GM12865 (cell line): Measurements from ENCODE around the gene PRAMEF15.
"Not testable (repeated sequence)": the region's sequence is repeated elsewhere in the genome, so short reads cannot be mapped to it uniquely, and the experiment has no call there.

Experiments
- DNase-seq: peaks from one replicate; pipeline ENCODE4 v3.0.0; 2010; ENCODE audit warnings: low read depth
- H3K4me3 ChIP-seq: 2 replicates; pipeline ENCODE4 v1.5.1; 2011; ENCODE audit warnings: mild to moderate bottlenecking, low read depth, low read length, control low read depth
- TF ChIP-seq, protein P1 (sequence below): IDR thresholded peaks from 2 replicates; pipeline ENCODE4 v1.5.1; 2011; ENCODE audit warnings: low read length, control low read depth, low read depth, inconsistent platforms; ENCODE audit not compliant: insufficient read depth; ENCODE audit errors: missing control alignments

Gene PRAMEF15

DNA sequence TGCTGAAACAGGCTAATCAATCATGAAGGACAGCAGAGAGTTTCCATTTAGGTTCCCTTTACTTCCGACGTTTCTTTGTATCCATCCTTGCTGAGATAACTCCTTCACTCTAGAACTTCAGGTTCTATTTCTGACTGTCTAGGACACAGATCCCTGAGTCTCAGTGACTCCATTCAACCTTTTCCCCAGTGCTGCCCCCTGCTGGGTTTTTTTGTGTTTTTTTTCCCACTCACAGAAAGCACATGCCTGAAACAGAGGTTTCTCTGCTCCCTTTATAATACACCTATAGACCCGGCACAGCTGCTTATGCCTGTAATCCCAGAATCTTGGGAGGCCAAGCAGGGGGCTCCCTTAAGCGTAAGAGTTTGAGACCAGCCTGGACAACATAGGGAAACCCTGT, 53.2 kb downstream of the PRAMEF15 start:
- H3K4me3 ChIP-seq: not testable (repeated sequence)
- TF ChIP-seq, protein P1, sequence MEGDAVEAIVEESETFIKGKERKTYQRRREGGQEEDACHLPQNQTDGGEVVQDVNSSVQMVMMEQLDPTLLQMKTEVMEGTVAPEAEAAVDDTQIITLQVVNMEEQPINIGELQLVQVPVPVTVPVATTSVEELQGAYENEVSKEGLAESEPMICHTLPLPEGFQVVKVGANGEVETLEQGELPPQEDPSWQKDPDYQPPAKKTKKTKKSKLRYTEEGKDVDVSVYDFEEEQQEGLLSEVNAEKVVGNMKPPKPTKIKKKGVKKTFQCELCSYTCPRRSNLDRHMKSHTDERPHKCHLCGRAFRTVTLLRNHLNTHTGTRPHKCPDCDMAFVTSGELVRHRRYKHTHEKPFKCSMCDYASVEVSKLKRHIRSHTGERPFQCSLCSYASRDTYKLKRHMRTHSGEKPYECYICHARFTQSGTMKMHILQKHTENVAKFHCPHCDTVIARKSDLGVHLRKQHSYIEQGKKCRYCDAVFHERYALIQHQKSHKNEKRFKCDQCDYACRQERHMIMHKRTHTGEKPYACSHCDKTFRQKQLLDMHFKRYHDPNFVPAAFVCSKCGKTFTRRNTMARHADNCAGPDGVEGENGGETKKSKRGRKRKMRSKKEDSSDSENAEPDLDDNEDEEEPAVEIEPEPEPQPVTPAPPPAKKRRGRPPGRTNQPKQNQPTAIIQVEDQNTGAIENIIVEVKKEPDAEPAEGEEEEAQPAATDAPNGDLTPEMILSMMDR: peak; percentile 20
- peak; percentile 5 for DNase-seq
